K562 (cell line): Measurements from ENCODE around the gene DMWD. TPM values are rescaled to one million over a fixed set of nuclear protein-coding genes. Genes with fewer than 3 reads are reported as not detected.

Source experiments
- ATAC-seq: fragments of 200-7000 bp; cut with Tn5 transposase; 3 replicates; pipeline ENCODE4 v1.9.1; 2020; ENCODE audit warnings: moderate library complexity
- BruUV-seq: library from RNA; stranded (reverse); fragments of 400-500 nt; replicated peaks from 2 replicates; lab custom pipeline; 2021; lab: Mats Ljungman, UMichigan
- CTCF ChIA-PET: fragments of 300-600 bp; formaldehyde crosslinking; extraction: SDS; loops from one replicate; lab custom pipeline; 2021; ENCODE audit warnings: low intra/inter-chr PET ratio; lab: Yijun Ruan, JAX
- POLR2A ChIA-PET: fragments of 300-600, 350-650 bp; sonication (Branson Sonifier 250); formaldehyde crosslinking; extraction: SDS; loops from one replicate; lab custom pipeline; 2021; ENCODE audit warnings: antibody characterized with exemption, inconsistent platforms; lab: Yijun Ruan, JAX
- DNase-seq, 4 experiments: peaks; one replicate each; pipeline versions ENCODE4 v3.0.0 to v3.0.0-alpha.2; 2011 to 2018; ENCODE audit warnings: low spot score in 3 of 4, mixed read lengths in 3 of 4; ENCODE audit errors: extremely low read depth in 1 of 4
- FAIRE-seq: peaks from 2 replicates; lab custom pipeline; 2011; peaks lifted over from hg19 to GRCh38; lab: Jason Lieb, UNC
- H2AFZ ChIP-seq: 2 replicates; pipeline ENCODE4 v1.6.0; 2011; ENCODE audit warnings: low read depth, low read length, control low read depth, inconsistent platforms
- H3K27ac ChIP-seq: fragments of 200-600 bp; 3 replicates; pipeline ENCODE4 v1.8.0; 2011; ENCODE audit warnings: low read depth, mild to moderate bottlenecking, control low read depth, inconsistent platforms, low read length, moderate library complexity, mixed read lengths; ENCODE audit errors: extremely low read depth
- H3K27me3 ChIP-seq, 2 experiments: fragments of 300-600 bp in 1 of 2; 2 replicates in 1 of 2; 3 replicates in 1 of 2; pipeline versions ENCODE4 v1.6.0 to v1.8.0; 2011; ENCODE audit warnings: inconsistent platforms in 2 of 2, low read length in 2 of 2, mild to moderate bottlenecking in 1 of 2, mixed read lengths in 1 of 2, moderate library complexity in 1 of 2; ENCODE audit not compliant: control insufficient read depth in 2 of 2, insufficient read depth in 2 of 2
- H3K36me3 ChIP-seq: fragments of 300-600 bp; 3 replicates; pipeline ENCODE4 v1.8.0; 2011; ENCODE audit warnings: mild to moderate bottlenecking, low read length, inconsistent platforms; ENCODE audit not compliant: control insufficient read depth, insufficient read depth
- H3K4me1 ChIP-seq, 2 experiments: fragments of 200-600 bp in 1 of 2; replicated peaks in 1 of 2; 2 replicates in 1 of 2; 3 replicates in 1 of 2; pipeline versions ENCODE4 v1.5.1 to v1.8.0; 2011; ENCODE audit warnings: inconsistent platforms in 2 of 2, low read length in 2 of 2, mild to moderate bottlenecking in 1 of 2, mixed read lengths in 1 of 2, moderate library complexity in 1 of 2; ENCODE audit not compliant: control insufficient read depth in 2 of 2, insufficient read depth in 2 of 2
- H3K4me2 ChIP-seq: 2 replicates; pipeline ENCODE4 v1.6.1; 2011; ENCODE audit warnings: low read length, control low read depth, inconsistent platforms, mixed read lengths; ENCODE audit not compliant: insufficient read depth
- H3K4me3 ChIP-seq: fragments of 200-600 bp; sonication (generic), shearing (Covaris generic); 2 replicates; pipeline ENCODE4 v1.5.1; 2016; ENCODE audit warnings: control low read depth, inconsistent platforms
- H3K79me2 ChIP-seq: fragments of 200-600 bp; 3 replicates; pipeline ENCODE4 v1.8.0; 2011; ENCODE audit warnings: low read length, inconsistent platforms; ENCODE audit not compliant: control insufficient read depth, insufficient read depth
- H3K9ac ChIP-seq, 2 experiments: 2 replicates each; pipeline versions ENCODE4 v1.6.0 to v1.6.1; 2011; ENCODE audit warnings: low read depth in 2 of 2, low read length in 2 of 2, control low read depth in 1 of 2, inconsistent platforms in 1 of 2, mild to moderate bottlenecking in 1 of 2, mixed read lengths in 1 of 2; ENCODE audit not compliant: insufficient read depth in 1 of 2
- H3K9me1 ChIP-seq: one replicate; pipeline ENCODE4 v1.6.0; 2011; ENCODE audit warnings: inconsistent platforms, mild to moderate bottlenecking, low read length, moderate library complexity; ENCODE audit not compliant: control insufficient read depth, insufficient read depth
- H3K9me3 ChIP-seq: replicated peaks from 2 replicates; pipeline ENCODE4 v1.5.1; 2011; ENCODE audit warnings: low read depth, low read length, inconsistent platforms; ENCODE audit not compliant: control insufficient read depth, insufficient read depth
- H4K20me1 ChIP-seq: replicated peaks from 2 replicates; pipeline ENCODE4 v1.6.1; 2011; ENCODE audit warnings: low read length, inconsistent platforms, mixed read lengths; ENCODE audit not compliant: control insufficient read depth, insufficient read depth
- EHMT2 ChIP-seq: fragments of 450-650 bp; IDR thresholded peaks from 2 replicates; pipeline ENCODE4 v1.6.1; 2018; ENCODE audit warnings: antibody characterized with exemption
- FOXK2 ChIP-seq, 2 experiments: fragments of 450-650 bp; IDR thresholded peaks in 1 of 2; conservative IDR thresholded peaks in 1 of 2; 2 replicates each; pipeline ENCODE4 v1.6.1; 2016; ENCODE audit warnings: low read depth in 2 of 2, mild to moderate bottlenecking in 1 of 2
- HLTF ChIP-seq: fragments of 450-650 bp; IDR thresholded peaks from 2 replicates; pipeline ENCODE4 v1.6.1; 2016
- LARP7 ChIP-seq: fragments of 450-650 bp; IDR thresholded peaks from 2 replicates; pipeline ENCODE4 v1.6.1; 2016
- MYC ChIP-seq, 2 experiments: fragments of 250-450 bp in 1 of 2; sonication (Bioruptor Pico) in 1 of 2; IDR thresholded peaks; 2 replicates each; pipeline versions ENCODE4 v1.5.1 to v1.6.1; 2012 to 2021; ENCODE audit warnings: low read depth in 2 of 2, borderline replicate concordance in 1 of 2, improper control_type of control experiment in 1 of 2, low read length in 1 of 2, mild to moderate bottlenecking in 1 of 2, moderate library complexity in 1 of 2
- RAD21 ChIP-seq, 2 experiments: fragments of 250-450 bp in 1 of 2; fragments of 450-650 bp in 1 of 2; sonication (Bioruptor Pico) in 1 of 2; formaldehyde crosslinking in 1 of 2; IDR thresholded peaks in 1 of 2; conservative IDR thresholded peaks in 1 of 2; 2 replicates each; pipeline versions ENCODE4 v1.4.0 to v1.8.0; 2020 to 2022; ENCODE audit warnings: mild to moderate bottlenecking in 2 of 2, moderate library complexity in 1 of 2
- ZNF217 ChIP-seq: sonication (generic); formaldehyde crosslinking; IDR thresholded peaks from 2 replicates; pipeline ENCODE4 v1.8.0; 2022; ENCODE audit warnings: mild to moderate bottlenecking, missing genetic modification reagents
- ZSCAN32 ChIP-seq: fragments of 450-650 bp; formaldehyde crosslinking; IDR thresholded peaks from 2 replicates; pipeline ENCODE4 v1.4.0; 2020; ENCODE audit warnings: mild to moderate bottlenecking, moderate library complexity
- WGBS: fragments of 100-300 bp; shearing (Covaris generic); methylation state at CpG from one replicate; pipeline ENCODE4 v1.1.6; 2016; ENCODE audit warnings: low coverage, mixed read lengths; ENCODE audit not compliant: insufficient coverage; ENCODE audit errors: missing lambda C conversion rate; 5-methylcytosine and 5-hydroxymethylcytosine counted together
- in situ Hi-C: fragments of 300-500 bp; cut with MboI; formaldehyde crosslinking; loops from 4 replicates; pipeline ENCODE4 v1.15.0; 2018; ENCODE audit warnings: inconsistent platforms, mixed read lengths
- intact Hi-C: fragments of 100-400 bp; cut with micrococcal nuclease; formaldehyde crosslinking; loops from 2 replicates; pipeline ENCODE4 v1.14.2; 2022
- polyA plus RNA-seq, 8 experiments: library from polyadenylated mRNA; depleted of rRNA in 4 of 8; stranded (reverse) in 5 of 8; unstranded in 3 of 8; fragments of >200 nt; fragmentation: Nextera tagmentation in 2 of 8; fragmentation: Illumina TruSeq in 1 of 8; extraction: Ambion mirVana in 2 of 8; extraction: Trizol in 1 of 8; gene quantifications; 2 replicates each; pipeline versions ENCODE4 v1.2.1 to v1.2.3, GENCODE V29; 2011 to 2014; ENCODE audit warnings: inconsistent platforms in 1 of 8, missing spikeins in 1 of 8
- total RNA-seq, 7 experiments: library from RNA; depleted of rRNA in 6 of 7; stranded (reverse); fragments of >200 nt in 6 of 7; fragmentation: Illumina TruSeq in 2 of 7; extraction: Trizol in 2 of 7; gene quantifications; 2 replicates each; pipeline versions ENCODE4 v1.2.1 to v1.2.3, GENCODE V29; 2011 to 2021; ENCODE audit warnings: low replicate concordance in 1 of 7
- TF ChIP-seq, protein P1 (sequence below): fragments of 200-400 bp; formaldehyde crosslinking; IDR thresholded peaks from 2 replicates; pipeline ENCODE4 v1.6.1; 2017; ENCODE audit warnings: mild to moderate bottlenecking, low read depth, low read length, moderate library complexity
- TF ChIP-seq, protein P2 (sequence below): fragments of 450-650 bp; formaldehyde crosslinking; conservative IDR thresholded peaks from 2 replicates; pipeline ENCODE4 v1.4.0; 2022; ENCODE audit warnings: mild to moderate bottlenecking, missing genetic modification characterization
- TF ChIP-seq, protein P3 (sequence below): fragments of 250-450 bp; sonication (Bioruptor Pico); IDR thresholded peaks from 2 replicates; pipeline ENCODE4 v1.8.0; 2021; ENCODE audit warnings: moderate library complexity, mild to moderate bottlenecking, inconsistent platforms

DMWD gene
- total and polyA plus RNA-seq, 9 of the 15 experiments (the other 6 are each of a cell fraction or from before 2014, with no cell fraction given), result 4.7 to 54.6 (median 19.0) TPM

DNA sequence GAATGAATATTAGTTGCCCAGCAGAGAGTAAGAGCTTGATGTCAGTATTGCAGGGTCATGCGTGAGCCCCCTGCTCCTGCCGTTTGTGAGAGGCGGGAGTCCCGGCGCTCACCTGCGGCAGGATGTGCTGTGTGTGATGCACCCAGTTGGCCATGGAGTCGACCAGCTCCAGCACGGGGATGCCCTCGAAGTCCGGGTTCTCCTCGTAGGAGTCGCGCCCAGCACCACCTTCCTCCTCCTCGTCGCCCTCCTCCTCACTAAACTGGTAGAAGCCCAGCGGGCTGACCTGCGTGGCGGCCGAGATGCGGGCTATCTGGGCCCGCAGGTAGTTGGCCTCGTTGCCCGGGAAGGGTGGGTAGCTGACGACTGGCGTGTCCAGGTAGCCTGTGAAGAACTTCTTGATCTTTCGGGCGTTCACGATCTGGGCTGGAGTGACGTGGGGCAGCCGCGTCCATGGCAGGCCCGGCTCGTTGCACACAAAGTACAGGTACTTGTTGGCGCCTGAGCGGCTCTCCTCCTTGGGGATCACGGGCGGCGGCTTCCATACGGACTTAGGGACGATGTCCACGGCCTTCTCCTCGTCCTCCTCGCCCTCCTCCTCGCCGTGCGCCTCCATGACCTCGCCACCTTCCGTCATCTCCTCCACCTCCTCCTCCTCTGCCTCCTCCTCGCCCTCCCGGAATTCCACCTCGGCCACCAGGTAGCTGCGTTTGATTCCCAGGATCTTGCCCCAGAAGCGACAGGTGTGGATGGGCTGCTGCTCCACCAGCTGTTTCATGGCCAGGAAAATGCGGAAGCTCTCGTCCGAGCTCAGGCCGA lies 11.7 kb upstream of the DMWD start (continued):
- TF ChIP-seq, protein P1, sequence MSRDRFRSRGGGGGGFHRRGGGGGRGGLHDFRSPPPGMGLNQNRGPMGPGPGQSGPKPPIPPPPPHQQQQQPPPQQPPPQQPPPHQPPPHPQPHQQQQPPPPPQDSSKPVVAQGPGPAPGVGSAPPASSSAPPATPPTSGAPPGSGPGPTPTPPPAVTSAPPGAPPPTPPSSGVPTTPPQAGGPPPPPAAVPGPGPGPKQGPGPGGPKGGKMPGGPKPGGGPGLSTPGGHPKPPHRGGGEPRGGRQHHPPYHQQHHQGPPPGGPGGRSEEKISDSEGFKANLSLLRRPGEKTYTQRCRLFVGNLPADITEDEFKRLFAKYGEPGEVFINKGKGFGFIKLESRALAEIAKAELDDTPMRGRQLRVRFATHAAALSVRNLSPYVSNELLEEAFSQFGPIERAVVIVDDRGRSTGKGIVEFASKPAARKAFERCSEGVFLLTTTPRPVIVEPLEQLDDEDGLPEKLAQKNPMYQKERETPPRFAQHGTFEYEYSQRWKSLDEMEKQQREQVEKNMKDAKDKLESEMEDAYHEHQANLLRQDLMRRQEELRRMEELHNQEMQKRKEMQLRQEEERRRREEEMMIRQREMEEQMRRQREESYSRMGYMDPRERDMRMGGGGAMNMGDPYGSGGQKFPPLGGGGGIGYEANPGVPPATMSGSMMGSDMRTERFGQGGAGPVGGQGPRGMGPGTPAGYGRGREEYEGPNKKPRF, result no peak

DNA sequence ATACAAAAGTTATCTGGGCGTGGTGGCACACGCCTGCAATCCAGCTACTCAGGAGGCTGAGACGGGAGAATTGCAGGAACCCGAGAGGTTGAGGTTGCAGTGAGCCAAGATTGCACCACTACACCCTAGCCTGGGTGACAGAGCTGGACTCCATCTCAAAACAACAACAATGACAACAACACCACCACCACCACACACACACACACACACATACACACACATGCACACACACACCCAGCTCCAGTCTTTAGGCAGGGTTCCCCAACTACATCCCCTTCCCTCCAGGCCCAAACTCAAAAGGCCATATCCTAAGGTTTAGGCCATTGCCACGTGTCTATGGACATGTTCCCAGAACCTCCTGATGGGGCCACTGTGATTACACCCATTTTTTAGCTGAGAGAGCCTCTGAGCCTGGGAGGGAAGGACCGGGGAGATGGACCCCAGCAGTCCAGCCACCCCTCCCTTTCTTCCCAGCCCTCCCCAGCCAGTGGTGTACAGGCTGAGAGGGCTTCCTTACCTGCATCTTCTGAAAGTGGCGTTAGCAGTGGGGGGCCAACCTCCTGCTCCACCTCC lies 9.0 kb upstream of the DMWD start:
- no peak overlapping the region for H3K27ac ChIP-seq
- WGBS, result 34% methylated on average over 7 of the region's 7 CpGs
- no peaks in the 10 kb centered on the region for H3K79me2 ChIP-seq
- no peak overlapping the region; the same call in 1 of the 2 replicates for H3K4me2 ChIP-seq
- peaks cover 9 to 23% of the 10 kb centered on the region in 2 experiments; a peak in 3 of 5 replicates for H3K4me1 ChIP-seq
- H4K20me1 ChIP-seq, result no peaks in the 10 kb centered on the region
- CTCF ChIA-PET, result no interaction called here
- peak overlapping the region; percentile 74 for H2AFZ ChIP-seq
- POLR2A ChIA-PET, result no interaction called here
- H3K9me1 ChIP-seq, result no peaks in the 10 kb centered on the region
- no peak for DNase-seq
- no TSS peak for BruUV-seq
- in situ Hi-C loops (loop anchor here (10.0 kb wide), 1 partner anchor 203 kb away; no protein-coding TSS in a partner anchor), intact Hi-C loops (no loop called here)
- no peaks in the 10 kb centered on the region for H3K9me3 ChIP-seq
- H3K36me3 ChIP-seq, result no peaks in the 10 kb centered on the region
- no peak overlapping the region for H3K4me3 ChIP-seq
- peak; percentile 75 for FAIRE-seq
- ATAC-seq, result peak; percentile 38
- H3K27me3 ChIP-seq, result no peaks in the 10 kb centered on the region
- peak overlapping the region in 1 of 2 experiments; percentile 69; a peak in 2 of 4 replicates for H3K9ac ChIP-seq
- TF ChIP-seq, protein P2, sequence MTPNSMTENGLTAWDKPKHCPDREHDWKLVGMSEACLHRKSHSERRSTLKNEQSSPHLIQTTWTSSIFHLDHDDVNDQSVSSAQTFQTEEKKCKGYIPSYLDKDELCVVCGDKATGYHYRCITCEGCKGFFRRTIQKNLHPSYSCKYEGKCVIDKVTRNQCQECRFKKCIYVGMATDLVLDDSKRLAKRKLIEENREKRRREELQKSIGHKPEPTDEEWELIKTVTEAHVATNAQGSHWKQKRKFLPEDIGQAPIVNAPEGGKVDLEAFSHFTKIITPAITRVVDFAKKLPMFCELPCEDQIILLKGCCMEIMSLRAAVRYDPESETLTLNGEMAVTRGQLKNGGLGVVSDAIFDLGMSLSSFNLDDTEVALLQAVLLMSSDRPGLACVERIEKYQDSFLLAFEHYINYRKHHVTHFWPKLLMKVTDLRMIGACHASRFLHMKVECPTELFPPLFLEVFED (CRISPR knock-in tag), result 0 out of 2 replicates have a peak, but pooled peaks have one; percentile 28
- TF ChIP-seq FOXK2 (conservative IDR thresholded peaks at IDR 0.05 in 1 of 2, IDR thresholded peaks at IDR 0.05 in 1 of 2; ENCODE audit: low read depth in 2 of 2), result peak; percentile 46 to 47; a peak in 1 of 4 replicates
- TF ChIP-seq MYC (IDR thresholded peaks at IDR 0.05; ENCODE audit: low read depth, low read length), result no peak
- TF ChIP-seq MYC (CRISPR knock-in tag; IDR thresholded peaks at IDR 0.05; ENCODE audit: borderline replicate concordance, low read depth), result no peak
- TF ChIP-seq EHMT2, result peak; percentile 54; the same call in 1 of the 2 replicates
- no peak for TF ChIP-seq LARP7
- TF ChIP-seq, protein P3, sequence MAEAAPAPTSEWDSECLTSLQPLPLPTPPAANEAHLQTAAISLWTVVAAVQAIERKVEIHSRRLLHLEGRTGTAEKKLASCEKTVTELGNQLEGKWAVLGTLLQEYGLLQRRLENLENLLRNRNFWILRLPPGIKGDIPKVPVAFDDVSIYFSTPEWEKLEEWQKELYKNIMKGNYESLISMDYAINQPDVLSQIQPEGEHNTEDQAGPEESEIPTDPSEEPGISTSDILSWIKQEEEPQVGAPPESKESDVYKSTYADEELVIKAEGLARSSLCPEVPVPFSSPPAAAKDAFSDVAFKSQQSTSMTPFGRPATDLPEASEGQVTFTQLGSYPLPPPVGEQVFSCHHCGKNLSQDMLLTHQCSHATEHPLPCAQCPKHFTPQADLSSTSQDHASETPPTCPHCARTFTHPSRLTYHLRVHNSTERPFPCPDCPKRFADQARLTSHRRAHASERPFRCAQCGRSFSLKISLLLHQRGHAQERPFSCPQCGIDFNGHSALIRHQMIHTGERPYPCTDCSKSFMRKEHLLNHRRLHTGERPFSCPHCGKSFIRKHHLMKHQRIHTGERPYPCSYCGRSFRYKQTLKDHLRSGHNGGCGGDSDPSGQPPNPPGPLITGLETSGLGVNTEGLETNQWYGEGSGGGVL (CRISPR knock-in tag), result no peak
- no peak for TF ChIP-seq ZSCAN32 (CRISPR knock-in tag)
- TF ChIP-seq HLTF, result peak; percentile 34; the same call in 1 of the 2 replicates
- no peak for TF ChIP-seq ZNF217
- 0 out of 4 replicates have a peak, but pooled peaks of 1 of the 2 experiments have one; percentile 19 for TF ChIP-seq RAD21 (CRISPR knock-in tag; conservative IDR thresholded peaks at IDR 0.05 in 1 of 2, IDR thresholded peaks at IDR 0.05 in 1 of 2)
